ENCODE measurements around the gene KLHL12. TPM values are rescaled to one million over a fixed set of nuclear protein-coding genes. Genes with fewer than 3 reads are reported as not detected.
"Not testable (repeated sequence)": the region's sequence is repeated elsewhere in the genome, so short reads cannot be mapped to it uniquely, and the experiment has no call there.

Gene KLHL12
- total RNA-seq, 1 experiment from 2014 or later, result 33.8 TPM

DNA sequence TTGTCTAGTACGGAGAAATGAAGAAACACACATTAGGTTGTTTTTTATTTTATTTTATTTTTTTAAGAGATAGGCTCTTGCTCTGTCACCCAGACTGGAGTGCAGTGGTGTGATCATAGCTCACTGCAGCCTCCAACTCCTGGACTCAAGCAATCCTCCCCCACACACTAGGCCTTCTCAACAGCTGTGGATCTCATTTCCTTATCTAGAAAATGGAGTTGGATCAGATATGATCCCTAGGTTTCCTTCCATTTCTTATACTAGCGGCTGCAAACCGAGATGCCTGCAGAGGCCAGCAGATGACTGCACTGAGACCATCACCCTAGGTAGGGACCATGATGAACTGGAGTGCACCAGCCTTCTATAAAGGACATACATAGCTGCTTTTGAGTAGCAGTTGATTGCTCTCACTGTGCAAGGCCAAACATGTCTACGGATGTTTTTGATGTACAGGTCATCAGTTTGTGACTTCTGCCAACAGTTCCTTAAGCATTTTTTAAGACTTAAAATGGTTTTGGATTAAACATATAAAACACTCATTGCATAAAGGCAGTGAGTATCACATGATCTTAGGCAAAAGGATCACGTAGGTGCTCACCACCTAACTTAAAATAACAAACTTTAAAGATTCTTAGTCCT lies 11.4 kb upstream of the KLHL12 start:
- Histone ChIP-seq H3K9me3 (ENCODE audit: control insufficient read depth in 1 of 2, insufficient read depth in 1 of 2, low read depth in 1 of 2, low read length in 2 of 2) (no peaks in the 10 kb centered on the region), H3K4me1 (ENCODE audit: control insufficient read depth in 1 of 2, insufficient read depth in 2 of 2, low read length in 2 of 2) (peaks cover 0 to 5% of the 10 kb centered on the region in 2 experiments; a peak in 1 of 4 replicates), H2AFZ (ENCODE audit: low read depth, low read length, poor library complexity, severe bottlenecking) (no peak overlapping the region), H3K27ac (ENCODE audit: low read depth, low read length) (no peak overlapping the region), H3K27me3 (ENCODE audit: insufficient read depth, low read length) (no peaks in the 10 kb centered on the region), H3K79me2 (ENCODE audit: insufficient read depth, low read length) (no peaks in the 10 kb centered on the region), H3K4me2 (ENCODE audit: low read length) (no peak overlapping the region), H3K9me2 (ENCODE audit: insufficient read depth) (no peaks in the 10 kb centered on the region), H3K36me3 (ENCODE audit: control insufficient read depth in 1 of 2, insufficient read depth in 2 of 2, low read length in 2 of 2) (peaks cover 21 to 27% of the 10 kb centered on the region in 2 experiments; a peak in 3 of 4 replicates), H4K20me1 (ENCODE audit: insufficient read depth) (no peaks in the 10 kb centered on the region), H3K9ac (ENCODE audit: low read length) (no peak overlapping the region), H3K4me3 (replicated peaks in 1 of 2; ENCODE audit: low read depth in 1 of 2, low read length in 2 of 2) (no peak overlapping the region)
- CTCF ChIA-PET, result no interaction called here
- TF ChIP-seq REST (IDR thresholded peaks at IDR 0.05; ENCODE audit: low read depth), result no peak
- no peak for TF ChIP-seq CBX3 (IDR thresholded peaks at IDR 0.05; ENCODE audit: low read depth)
- no peak for TF ChIP-seq CEBPB (IDR thresholded peaks at IDR 0.05; ENCODE audit: low read depth)
- TF ChIP-seq ZFX (IDR thresholded peaks at IDR 0.05), result no peak
- TF ChIP-seq, protein P1, sequence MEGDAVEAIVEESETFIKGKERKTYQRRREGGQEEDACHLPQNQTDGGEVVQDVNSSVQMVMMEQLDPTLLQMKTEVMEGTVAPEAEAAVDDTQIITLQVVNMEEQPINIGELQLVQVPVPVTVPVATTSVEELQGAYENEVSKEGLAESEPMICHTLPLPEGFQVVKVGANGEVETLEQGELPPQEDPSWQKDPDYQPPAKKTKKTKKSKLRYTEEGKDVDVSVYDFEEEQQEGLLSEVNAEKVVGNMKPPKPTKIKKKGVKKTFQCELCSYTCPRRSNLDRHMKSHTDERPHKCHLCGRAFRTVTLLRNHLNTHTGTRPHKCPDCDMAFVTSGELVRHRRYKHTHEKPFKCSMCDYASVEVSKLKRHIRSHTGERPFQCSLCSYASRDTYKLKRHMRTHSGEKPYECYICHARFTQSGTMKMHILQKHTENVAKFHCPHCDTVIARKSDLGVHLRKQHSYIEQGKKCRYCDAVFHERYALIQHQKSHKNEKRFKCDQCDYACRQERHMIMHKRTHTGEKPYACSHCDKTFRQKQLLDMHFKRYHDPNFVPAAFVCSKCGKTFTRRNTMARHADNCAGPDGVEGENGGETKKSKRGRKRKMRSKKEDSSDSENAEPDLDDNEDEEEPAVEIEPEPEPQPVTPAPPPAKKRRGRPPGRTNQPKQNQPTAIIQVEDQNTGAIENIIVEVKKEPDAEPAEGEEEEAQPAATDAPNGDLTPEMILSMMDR (IDR thresholded peaks at IDR 0.05 in 2 of 3, conservative IDR thresholded peaks at IDR 0.05 in 1 of 3; ENCODE audit: borderline replicate concordance in 1 of 3, insufficient read depth in 1 of 3, low read depth in 2 of 3, low read length in 2 of 3), result no peak
- TF ChIP-seq TCF7L2 (IDR thresholded peaks at IDR 0.05; ENCODE audit: borderline replicate concordance, extremely low read depth, insufficient read depth, insufficient read length), result no peak
- TF ChIP-seq SP1 (IDR thresholded peaks at IDR 0.05; ENCODE audit: low read depth), result no peak
- TF ChIP-seq JUND (IDR thresholded peaks at IDR 0.05), result no peak
- no peak for TF ChIP-seq ZNF274 (IDR thresholded peaks at IDR 0.05; ENCODE audit: low read depth, low read length)
- no peak for TF ChIP-seq YY1 (IDR thresholded peaks at IDR 0.05; ENCODE audit: extremely low read depth, insufficient replicate concordance, low read depth, low read length)
- TF ChIP-seq POLR2A (IDR thresholded peaks at IDR 0.05; ENCODE audit: borderline replicate concordance, extremely low read depth, insufficient read depth, insufficient read length), result no peak
- no peak for TF ChIP-seq POLR2AphosphoS5 (IDR thresholded peaks at IDR 0.05; ENCODE audit: low read depth, low read length)
- TF ChIP-seq SIN3A (IDR thresholded peaks at IDR 0.05; ENCODE audit: low read depth), result no peak
- no peak for TF ChIP-seq ATF3 (IDR thresholded peaks at IDR 0.05)
- TF ChIP-seq EGR1 (IDR thresholded peaks at IDR 0.05; ENCODE audit: low read depth), result no peak
- intact Hi-C loops (cut with micrococcal nuclease), result no loop called here
- POLR2A ChIA-PET, result no interaction called here
- BruUV-seq (replicated peaks), result no TSS peak
- RAD21 ChIA-PET (ENCODE audit: low non-redundant PET in 1 of 2, low total read pairs in 2 of 2, uncharacterized antibody in 2 of 2, unreplicated experiment in 2 of 2), result no interaction called here
- no peak for ATAC-seq
- DNase-seq (ENCODE audit: low read depth, low spot score), result no peak

DNA sequence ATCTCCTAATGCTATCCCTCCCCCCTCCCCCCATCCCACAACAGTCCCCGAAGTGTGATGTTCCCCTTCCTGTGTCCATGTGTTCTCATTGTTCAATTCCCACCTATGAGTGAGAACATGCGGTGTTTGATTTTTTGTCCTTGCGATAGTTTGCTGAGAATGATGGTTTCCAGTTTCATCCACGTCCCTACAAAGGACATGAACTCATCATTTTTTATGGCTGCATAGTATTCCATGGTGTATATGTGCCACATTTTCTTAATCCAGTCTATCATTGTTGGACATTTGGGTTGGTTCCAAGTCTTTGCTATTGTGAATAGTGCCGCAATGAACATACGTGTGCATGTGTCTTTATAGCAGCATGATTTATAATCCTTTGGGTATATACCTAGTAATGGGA lies 9.4 kb upstream of the KLHL12 start:
- H3K4me1 ChIP-seq (ENCODE audit: control insufficient read depth in 1 of 2, insufficient read depth in 2 of 2, low read length in 2 of 2); H2AFZ ChIP-seq (ENCODE audit: low read depth, low read length, poor library complexity, severe bottlenecking); H3K4me3 ChIP-seq (replicated peaks in 1 of 2; ENCODE audit: low read depth in 1 of 2, low read length in 2 of 2); H3K9me3 ChIP-seq (ENCODE audit: control insufficient read depth in 1 of 2, insufficient read depth in 1 of 2, low read depth in 1 of 2, low read length in 2 of 2); BruUV-seq (replicated peaks); POLR2A ChIA-PET; H3K4me2 ChIP-seq (ENCODE audit: low read length); ATAC-seq; CTCF ChIA-PET; H3K27me3 ChIP-seq (ENCODE audit: insufficient read depth, low read length); H3K9me2 ChIP-seq (ENCODE audit: insufficient read depth); H4K20me1 ChIP-seq (ENCODE audit: insufficient read depth); H3K79me2 ChIP-seq (ENCODE audit: insufficient read depth, low read length); DNase-seq (ENCODE audit: low read depth, low spot score); intact Hi-C loops (cut with micrococcal nuclease); H3K27ac ChIP-seq (ENCODE audit: low read depth, low read length); RAD21 ChIA-PET (ENCODE audit: low non-redundant PET in 1 of 2, low total read pairs in 2 of 2, uncharacterized antibody in 2 of 2, unreplicated experiment in 2 of 2); H3K9ac ChIP-seq (ENCODE audit: low read length): not testable (repeated sequence)
- H3K36me3 ChIP-seq (ENCODE audit: control insufficient read depth in 1 of 2, insufficient read depth in 2 of 2, low read length in 2 of 2), result peaks cover 7 to 11% of the 10 kb centered on the region in 2 experiments; a peak in 2 of 4 replicates
